ENCODE results near the gene PCGF1. TPM values are rescaled to one million over a fixed set of nuclear protein-coding genes. Genes with fewer than 3 reads are reported as not detected.

PCGF1 gene
- total RNA-seq, 1 experiment from 2014 or later, result 28.1 TPM

DNA sequence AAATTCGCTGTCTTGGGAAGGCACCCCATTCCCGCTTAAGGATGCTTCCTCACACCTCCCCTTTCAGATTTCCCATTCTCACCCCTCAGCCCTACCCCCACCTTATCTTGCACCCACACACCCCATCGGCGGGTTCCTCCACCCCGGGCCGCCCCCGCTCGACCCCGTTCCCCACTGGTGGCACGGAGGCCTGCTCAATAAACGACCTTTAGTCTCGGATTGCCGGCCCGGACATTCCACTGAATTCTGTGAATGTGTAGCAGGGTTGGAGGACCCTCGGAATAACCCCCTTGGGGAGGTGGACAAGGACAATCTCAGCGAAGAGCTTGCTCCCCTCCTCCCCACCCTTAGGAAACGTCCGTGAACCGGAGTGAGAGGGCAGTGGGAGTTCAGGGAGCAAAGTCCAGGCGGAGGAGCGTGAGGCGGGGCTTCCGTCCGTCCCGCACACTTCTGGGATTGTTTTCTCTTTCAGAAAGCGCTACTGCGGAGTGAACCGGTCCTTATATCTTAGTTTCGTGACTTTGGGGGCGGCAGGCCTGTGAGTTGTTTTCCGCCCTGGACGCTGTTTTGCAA lies 5.3 kb downstream of the PCGF1 start:
- H3K4me1 Mint-ChIP-seq, result peaks cover 59 to 71% of the 10 kb centered on the region in 2 experiments

More for the DNA sequence above, 5.3 kb downstream of the PCGF1 start:
- Histone ChIP-seq H3K23ac (ENCODE audit: insufficient read length, low read depth, low read length) (no peak overlapping the region), H3K4ac (ENCODE audit: low read depth, low read length) (no peak overlapping the region), H3K9me3 (ENCODE audit: control insufficient read depth, low read depth, low read length) (no peaks in the 10 kb centered on the region), H2BK15ac (ENCODE audit: low read depth, low read length) (no peak overlapping the region), H2BK120ac (ENCODE audit: low read depth, low read length, poor library complexity, severe bottlenecking) (no peak overlapping the region), H3K79me2 (ENCODE audit: insufficient read depth, low read length) (no peaks in the 10 kb centered on the region), H3K9ac (ENCODE audit: extremely low read depth, insufficient read length, low read length) (no peak overlapping the region), H3K27me3 (ENCODE audit: insufficient read depth, low read length) (peaks cover 80% of the 10 kb centered on the region), H2BK5ac (ENCODE audit: insufficient read length, low read length) (no peak overlapping the region), H2BK12ac (ENCODE audit: insufficient read length, low read depth, low read length) (no peak overlapping the region), H4K91ac (ENCODE audit: insufficient read length, low read depth, low read length) (no peak overlapping the region), H3K4me1 (ENCODE audit: insufficient read depth, low read length) (peaks cover 4% of the 10 kb centered on the region; the same call in 1 of the 2 replicates), H3K56ac (ENCODE audit: insufficient read length, low read depth, low read length) (no peak overlapping the region), H2AFZ (ENCODE audit: low read length) (no peak overlapping the region), H4K5ac (ENCODE audit: insufficient read length, low read depth, low read length) (no peak overlapping the region), H3K27ac (ENCODE audit: insufficient read length, low read depth, low read length) (no peak overlapping the region), H3T11ph (ENCODE audit: low read length) (no peak overlapping the region), H3K79me1 (ENCODE audit: insufficient read depth, low read depth, low read length, poor library complexity, severe bottlenecking) (no peaks in the 10 kb centered on the region), H3K23me2 (ENCODE audit: insufficient read length, low read depth, low read length, poor library complexity, severe bottlenecking) (peaks cover 41% of the 10 kb centered on the region), H2AK5ac (ENCODE audit: insufficient read length, low read length) (no peak overlapping the region), H3K18ac (ENCODE audit: insufficient read length, low read depth, low read length) (no peak overlapping the region), H4K20me1 (ENCODE audit: control insufficient read depth, insufficient read depth, insufficient read length) (no peaks in the 10 kb centered on the region), H3K14ac (ENCODE audit: insufficient read depth, low read length) (no peak overlapping the region), H2BK20ac (ENCODE audit: low read depth, low read length, poor library complexity, severe bottlenecking) (no peak overlapping the region), H4K8ac (replicated peaks; ENCODE audit: insufficient read length, low read depth, low read length) (no peak overlapping the region), H3K4me2 (ENCODE audit: insufficient read depth, insufficient read length, low read length) (peak overlapping the region; percentile 54)
- peak overlapping the region; percentile 72 to 85 for H3K4me3 Mint-ChIP-seq
- no peak for TF ChIP-seq CTCF (conservative IDR thresholded peaks at IDR 0.05)
- H3K36me3 Mint-ChIP-seq (ENCODE audit: insufficient read depth in 1 of 3, low read depth in 3 of 3), result peaks cover 24 to 33% (median 26%) of the 10 kb centered on the region in 3 experiments
- H3K9me3 Mint-ChIP-seq, result peaks cover 2 to 5% of the 10 kb centered on the region in 2 experiments; a peak in 4 of 5 replicates
- no peak overlapping the region for H3K27ac Mint-ChIP-seq
- no peak for DNase-seq
- peaks cover 87% of the 10 kb centered on the region for H3K27me3 Mint-ChIP-seq (ENCODE audit: low read depth)
- WGBS (ENCODE audit: extremely low coverage, insufficient read length, low lambda C conversion rate), result no CpG with 5 or more reads among the region's 32 CpGs

All from H9 (cell line).